Spleen (tissue), 11 donors: ENCODE measurements around the gene ZSWIM6. TPM values are rescaled to one million over a fixed set of nuclear protein-coding genes. Genes with fewer than 3 reads are reported as not detected.

ENCODE experiments used
- DNase-seq: peaks from one replicate; pipeline ENCODE4 v3.0.0-alpha.2; 2020
- H3K27ac ChIP-seq, 8 donors: fragments of 200-600 bp; sonication (generic) in 7 of 8; 1 replicate in 4 of 8; 2 replicates in 4 of 8; pipeline versions ENCODE4 v1.5.0 to v1.8.0; 2016 to 2021; ENCODE audit warnings: inconsistent platforms in 4 of 8, mild to moderate bottlenecking in 4 of 8, moderate library complexity in 1 of 8
- H3K27me3 ChIP-seq, 7 donors: fragments of 200-600 bp; sonication (generic) in 6 of 7; replicated peaks in 1 of 7; 1 replicate in 4 of 7; 2 replicates in 3 of 7; pipeline versions ENCODE4 v1.5.0 to v1.8.0; 2016 to 2021; ENCODE audit warnings: inconsistent platforms in 3 of 7, mild to moderate bottlenecking in 1 of 7
- H3K36me3 ChIP-seq, 6 donors: fragments of 200-600 bp; sonication (generic) in 5 of 6; 1 replicate in 4 of 6; 2 replicates in 2 of 6; pipeline versions ENCODE4 v1.5.0 to v1.8.0; 2016 to 2021; ENCODE audit warnings: inconsistent platforms in 2 of 6
- H3K4me1 ChIP-seq, 6 donors: fragments of 200-600 bp; sonication (generic) in 5 of 6; 1 replicate in 3 of 6; 2 replicates in 3 of 6; pipeline versions ENCODE4 v1.5.0 to v1.8.0; 2016 to 2021; ENCODE audit warnings: inconsistent platforms in 3 of 6
- H3K4me3 ChIP-seq, 8 donors: fragments of 200-600 bp; sonication (generic) in 7 of 8; 1 replicate in 4 of 8; 2 replicates in 4 of 8; pipeline versions ENCODE4 v1.5.0 to v1.8.0; 2016 to 2021; ENCODE audit warnings: inconsistent platforms in 4 of 8, mild to moderate bottlenecking in 4 of 8, moderate library complexity in 2 of 8
- H3K9me3 ChIP-seq, 8 donors: fragments of 200-600 bp; sonication (generic) in 7 of 8; 1 replicate in 4 of 8; 2 replicates in 4 of 8; pipeline versions ENCODE4 v1.5.0 to v1.8.0; 2016 to 2021; ENCODE audit warnings: inconsistent platforms in 4 of 8
- CTCF ChIP-seq, 11 experiments: fragments of 200-600 bp in 7 of 11; fragments of 450-650 bp in 4 of 11; sonication (generic) in 4 of 11; IDR thresholded peaks in 8 of 11; conservative IDR thresholded peaks in 3 of 11; 1 replicate in 7 of 11; 2 replicates in 4 of 11; pipeline versions ENCODE4 v1.4.0 to v1.8.0; 2016 to 2021; ENCODE audit warnings: antibody characterized with exemption in 11 of 11, inconsistent platforms in 4 of 11, mild to moderate bottlenecking in 1 of 11
- POLR2A ChIP-seq, 3 donors: fragments of 450-650 bp; IDR thresholded peaks; one replicate each; pipeline ENCODE4 v1.5.1; 2017; ENCODE audit warnings: antibody characterized with exemption in 3 of 3, mild to moderate bottlenecking in 1 of 3
- POLR2AphosphoS5 ChIP-seq, 3 donors: sonication (generic); formaldehyde crosslinking; IDR thresholded peaks; one replicate each; pipeline ENCODE4 v1.5.1; 2017; ENCODE audit warnings: antibody characterized with exemption in 3 of 3
- WGBS, 5 donors: extraction: QIAGEN DNeasy Blood & Tissue Kit in 3 of 5; methylation state at CpG; one replicate each; pipeline versions ENCODE4 v1.1.5 to v1.1.7; 2013 to 2018; 5-methylcytosine and 5-hydroxymethylcytosine counted together
- intact Hi-C: fragments of 100-400 bp; cut with DNase I; formaldehyde crosslinking; loops from one replicate; pipeline ENCODE4 v1.15.0; 2023; ENCODE audit warnings: low total_unique reads
- polyA plus RNA-seq, 3 donors: library from polyadenylated mRNA; stranded (reverse); fragments of 200-250 nt; gene quantifications; one replicate each; pipeline ENCODE4 v1.2.1, GENCODE V29; 2013
- total RNA-seq, 7 donors: library from RNA; depleted of rRNA in 3 of 7; stranded (reverse); fragments of >200 nt in 3 of 7; fragmentation: NEBNext Ultra II Directional in 4 of 7; extraction: Animal tissue kit (Norgen Biotek cat#: 25700) in 4 of 7; gene quantifications; one replicate each; pipeline versions ENCODE4 v1.1.0 to v1.2.1, GENCODE V29; 2016 to 2021
- donor health status: healthy with polysubstance abuse.
- donor health status: DM: no; HTN: no; CAD: no; lungs with moderate emphysema.
- donor health status: DM: no; HTN: no; CAD: no.
- donor health status: Bipolar disorder and iron deficiency.
- donor health status: healthy.
- donor health status: DM: no; HTN: no; CAD: no.
- donor health status: DM: yes; HTN: yes; CAD: no.

The ZSWIM6 gene
- total and polyA plus RNA-seq, 10 donors: 3.1 to 22.9 (median 16.9) TPM

DNA sequence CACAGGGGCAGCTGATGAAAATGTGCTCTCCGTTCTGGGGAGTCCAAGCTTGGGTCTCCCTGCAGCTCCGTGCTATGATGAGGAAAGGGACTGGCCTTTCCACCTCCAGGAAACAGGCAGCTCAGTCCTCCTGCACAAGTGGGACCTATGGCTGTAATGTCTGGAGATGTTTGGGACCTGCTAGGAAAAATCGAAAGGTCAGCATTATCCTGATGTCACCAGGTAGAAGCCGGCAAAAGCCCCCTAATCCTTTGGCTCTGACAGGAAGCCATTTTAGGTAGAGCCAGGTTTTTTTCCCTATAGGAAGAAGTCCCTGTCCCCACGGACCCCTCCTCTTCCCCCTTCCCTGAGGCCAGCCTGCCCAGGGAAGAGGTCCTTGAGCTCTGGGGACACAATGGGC is 240.9 kb downstream of the ZSWIM6 start:
- no peaks in the 10 kb centered on the region for H3K27me3 ChIP-seq
- no peaks in the 10 kb centered on the region for H3K4me1 ChIP-seq
- WGBS, 5 donors: 82 to 89% (median 85%) methylated on average over 5 of the region's 5 CpGs
- no peak for DNase-seq
- intact Hi-C loops: no loop called here
- TF ChIP-seq POLR2AphosphoS5 (IDR thresholded peaks at IDR 0.05) (no peak), POLR2A (IDR thresholded peaks at IDR 0.05) (no peak), CTCF (IDR thresholded peaks at IDR 0.05 in 8 of 11, conservative IDR thresholded peaks at IDR 0.05 in 3 of 11) (no peak)
- H3K9me3 ChIP-seq: no peaks in the 10 kb centered on the region
- H3K4me3 ChIP-seq: no peak overlapping the region
- H3K36me3 ChIP-seq: no peaks in the 10 kb centered on the region
- H3K27ac ChIP-seq: no peak overlapping the region

GRCh38 chr5:61575103-61575502 is 243.0 kb downstream of the ZSWIM6 start:
- TF ChIP-seq POLR2AphosphoS5 (IDR thresholded peaks at IDR 0.05): no peak
- TF ChIP-seq POLR2A (IDR thresholded peaks at IDR 0.05): no peak
- no peak for TF ChIP-seq CTCF (IDR thresholded peaks at IDR 0.05 in 8 of 11, conservative IDR thresholded peaks at IDR 0.05 in 3 of 11)
- no peak overlapping the region for H3K27ac ChIP-seq
- no peaks in the 10 kb centered on the region for H3K4me1 ChIP-seq
- no peak for DNase-seq
- no peaks in the 10 kb centered on the region for H3K9me3 ChIP-seq
- no peak overlapping the region for H3K4me3 ChIP-seq
- intact Hi-C loops: no loop called here
- H3K36me3 ChIP-seq: no peaks in the 10 kb centered on the region
- WGBS, 5 donors: 64 to 77% (median 72%) methylated on average over 4 of the region's 4 CpGs
- H3K27me3 ChIP-seq: no peaks in the 10 kb centered on the region

- H3K4me1 ChIP-seq: no peaks in the 10 kb centered on the region
- H3K27me3 ChIP-seq: no peaks in the 10 kb centered on the region
- no peaks in the 10 kb centered on the region for H3K36me3 ChIP-seq
- no peak overlapping the region for H3K27ac ChIP-seq
- DNase-seq: no peak
- WGBS, 5 donors: 86 to 97% (median 93%) methylated on average over 6 of the region's 6 CpGs
- no peak overlapping the region for H3K4me3 ChIP-seq
- TF ChIP-seq POLR2AphosphoS5 (IDR thresholded peaks at IDR 0.05) (no peak), CTCF (IDR thresholded peaks at IDR 0.05 in 8 of 11, conservative IDR thresholded peaks at IDR 0.05 in 3 of 11) (no peak), POLR2A (IDR thresholded peaks at IDR 0.05) (no peak)
- intact Hi-C loops: no loop called here
- no peaks in the 10 kb centered on the region for H3K9me3 ChIP-seq
Measured at GRCh38 chr5:61575581-61575980, 243.5 kb downstream of the ZSWIM6 start.

GRCh38 chr5:61576556-61576955 is 244.5 kb downstream of the ZSWIM6 start:
- H3K4me1 ChIP-seq: no peaks in the 10 kb centered on the region
- TF ChIP-seq CTCF (IDR thresholded peaks at IDR 0.05 in 8 of 11, conservative IDR thresholded peaks at IDR 0.05 in 3 of 11): no peak
- no peak for TF ChIP-seq POLR2AphosphoS5 (IDR thresholded peaks at IDR 0.05)
- TF ChIP-seq POLR2A (IDR thresholded peaks at IDR 0.05): no peak
- no peak overlapping the region for H3K4me3 ChIP-seq
- DNase-seq: no peak
- no peaks in the 10 kb centered on the region for H3K36me3 ChIP-seq
- intact Hi-C loops: no loop called here
- H3K27ac ChIP-seq: no peak overlapping the region
- no peaks in the 10 kb centered on the region for H3K9me3 ChIP-seq
- WGBS, 5 donors: 93 to 98% (median 98%) methylated on average over 3 of the region's 3 CpGs
- no peaks in the 10 kb centered on the region for H3K27me3 ChIP-seq
